B cell (primary cell): ENCODE results near the gene VARS1. TPM values are rescaled to one million over a fixed set of nuclear protein-coding genes. Genes with fewer than 3 reads are reported as not detected.

Source experiments
- ATAC-seq: fragments of 200-7000 bp; cut with Tn5 transposase; one replicate; pipeline ENCODE4 v1.10.0; 2021; ENCODE audit warnings: low read depth, mild to moderate bottlenecking, moderate number of reproducible peaks, moderate library complexity
- CTCF ChIA-PET: fragments of 350-600 bp; sonication (Branson Sonifier 250); formaldehyde crosslinking; loops from one replicate; lab custom pipeline; 2021; ENCODE audit warnings: antibody characterized with exemption, inconsistent platforms; lab: Charles Lee
- POLR2A ChIA-PET: fragments of 350-600 bp; sonication (Branson Sonifier 250); formaldehyde crosslinking; loops from one replicate; lab custom pipeline; 2021; ENCODE audit warnings: antibody characterized with exemption; lab: Charles Lee
- DNase-seq: peaks from one replicate; pipeline ENCODE4 v3.0.0; 2013
- H2AFZ ChIP-seq: 2 replicates; pipeline ENCODE4 v1.6.1; 2012; ENCODE audit warnings: mild to moderate bottlenecking, low read depth, low read length; ENCODE audit not compliant: insufficient read depth, poor library complexity, severe bottlenecking
- H3K27ac ChIP-seq, 2 donors: 1 replicate in 1 of 2; 2 replicates in 1 of 2; pipeline ENCODE4 v1.5.1; 2012 to 2013; ENCODE audit warnings: low read length in 2 of 2, mild to moderate bottlenecking in 2 of 2, moderate library complexity in 1 of 2
- H3K27me3 ChIP-seq, 4 experiments: fragments of 200-600 bp in 1 of 4; sonication (generic) in 1 of 4; replicated peaks in 1 of 4; 1 replicate in 2 of 4; 2 replicates in 2 of 4; pipeline versions ENCODE4 v1.6.1 to v1.7.0; 2013 to 2016; ENCODE audit warnings: low read length in 3 of 4, mild to moderate bottlenecking in 2 of 4, mixed read lengths in 1 of 4, moderate library complexity in 1 of 4; ENCODE audit not compliant: insufficient read depth in 4 of 4, control insufficient read depth in 3 of 4; ENCODE audit errors: control extremely low read depth in 1 of 4
- H3K36me3 ChIP-seq, 2 experiments: replicated peaks in 1 of 2; 1 replicate in 1 of 2; 2 replicates in 1 of 2; pipeline versions ENCODE4 v1.6.1 to v1.7.1; 2013; ENCODE audit warnings: low read length in 1 of 2; ENCODE audit not compliant: insufficient read depth in 2 of 2, control insufficient read depth in 1 of 2; ENCODE audit errors: control extremely low read depth in 1 of 2, extremely low read depth in 1 of 2
- H3K4me1 ChIP-seq, 2 donors: fragments of 200-600 bp in 1 of 2; sonication (generic) in 1 of 2; 1 replicate in 1 of 2; 2 replicates in 1 of 2; pipeline versions ENCODE4 v1.5.1 to v1.6.1; 2013 to 2017; ENCODE audit warnings: low read length in 2 of 2; ENCODE audit not compliant: control insufficient read depth in 2 of 2, insufficient read depth in 2 of 2
- H3K4me2 ChIP-seq: replicated peaks from 2 replicates; pipeline ENCODE3; 2012; ENCODE audit warnings: mild to moderate bottlenecking, low read depth, low read length; ENCODE audit not compliant: poor library complexity, severe bottlenecking
- H3K4me3 ChIP-seq, 5 experiments: fragments of 200-600 bp in 1 of 5; sonication (generic) in 1 of 5; 1 replicate in 3 of 5; 2 replicates in 2 of 5; pipeline versions ENCODE4 v1.5.1 to v1.7.0; 2011 to 2016; ENCODE audit warnings: low read length in 4 of 5, mild to moderate bottlenecking in 4 of 5, low read depth in 2 of 5, control low read depth in 1 of 5, moderate library complexity in 1 of 5; ENCODE audit not compliant: insufficient read depth in 1 of 5; ENCODE audit errors: control extremely low read depth in 1 of 5, extremely low read depth in 1 of 5
- H3K79me2 ChIP-seq: fragments of 200-600 bp; sonication (generic); one replicate; pipeline ENCODE4 v1.6.0; 2016; ENCODE audit warnings: low read length; ENCODE audit not compliant: control insufficient read depth, insufficient read depth
- H3K9ac ChIP-seq: fragments of 200-600 bp; sonication (generic); 2 replicates; pipeline ENCODE4 v1.6.1; 2017; ENCODE audit warnings: mild to moderate bottlenecking, low read length, moderate library complexity
- H3K9me3 ChIP-seq, 3 donors: one replicate each; pipeline versions ENCODE4 v1.6.1 to v1.7.1; 2013; ENCODE audit warnings: low read length in 2 of 3; ENCODE audit not compliant: control insufficient read depth in 2 of 3, insufficient read depth in 1 of 3; ENCODE audit errors: control extremely low read depth in 1 of 3
- H4K20me1 ChIP-seq: 2 replicates; pipeline ENCODE4 v1.6.0; 2012; ENCODE audit warnings: mild to moderate bottlenecking, low read length; ENCODE audit not compliant: insufficient read depth, control insufficient read depth, poor library complexity, severe bottlenecking
- H3K27ac Mint-ChIP-seq: one replicate; pipeline ENCODE4 v1.8.0; 2021; ENCODE audit warnings: mixed read lengths
- H3K27me3 Mint-ChIP-seq: one replicate; pipeline ENCODE4 v1.8.0; 2021; ENCODE audit warnings: mixed read lengths
- H3K4me1 Mint-ChIP-seq: one replicate; pipeline ENCODE4 v1.8.0; 2021; ENCODE audit warnings: mixed read lengths
- H3K4me3 Mint-ChIP-seq: one replicate; pipeline ENCODE4 v1.8.0; 2021; ENCODE audit warnings: mixed read lengths
- H3K9me3 Mint-ChIP-seq: one replicate; pipeline ENCODE4 v1.8.0; 2022; ENCODE audit warnings: mixed read lengths; ENCODE audit not compliant: insufficient read depth
- CTCF ChIP-seq: fragments of 200-600 bp; IDR thresholded peaks from one replicate; pipeline ENCODE4 v1.8.0; 2022; ENCODE audit warnings: antibody characterized with exemption, mild to moderate bottlenecking
- EZH2 ChIP-seq: IDR thresholded peaks from 2 replicates; pipeline ENCODE4 v1.6.1; 2012; ENCODE audit warnings: borderline replicate concordance, low read depth, mild to moderate bottlenecking, moderate library complexity, low read length; ENCODE audit not compliant: insufficient read depth, poor library complexity, severe bottlenecking
- WGBS: methylation state at CpG from one replicate; pipeline ENCODE4 v1.1.5; 2013; ENCODE audit warnings: missing lambda C conversion rate; ENCODE audit not compliant: insufficient coverage; 5-methylcytosine and 5-hydroxymethylcytosine counted together
- intact Hi-C: fragments of 100-400 bp; cut with micrococcal nuclease; formaldehyde crosslinking; loops from one replicate; pipeline ENCODE4 v1.10.0; 2022
- polyA plus RNA-seq: library from polyadenylated mRNA; depleted of rRNA; stranded (reverse); fragments of >200 nt; gene quantifications from 2 replicates; pipeline ENCODE4 v1.2.3, GENCODE V29; 2012
- total RNA-seq, 2 donors: library from RNA; stranded (reverse); fragments of 120-200 nt in 1 of 2; gene quantifications; 1 replicate in 1 of 2; 2 replicates in 1 of 2; pipeline versions ENCODE4 v1.2.3 to v1.2.4, GENCODE V29; 2013 to 2022

The VARS1 gene
- total and polyA plus RNA-seq, 2 donors (not counting 1 experiment from before 2014, with no cell fraction given): 52.3 to 66.8 TPM

GRCh38 chr6:31826793-31827285 is 31.3 kb upstream of the VARS1 start:
- no peaks in the 10 kb centered on the region for H3K9me3 Mint-ChIP-seq
- intact Hi-C loops: no loop called here
- peak overlapping the region; percentile 69 to 93 (median 80) for H3K4me3 ChIP-seq
- TF ChIP-seq EZH2 (no peak), CTCF (no peak)
- peak overlapping the region; percentile 87 for H3K4me2 ChIP-seq
- no peaks in the 10 kb centered on the region for H3K27me3 ChIP-seq
- no peak for DNase-seq
- 3% methylated on average over 11 of the region's 13 CpGs for WGBS
- H4K20me1 ChIP-seq: peaks cover 5% of the 10 kb centered on the region
- peak overlapping the region; percentile 87 to 89 for H3K27ac ChIP-seq
- peaks cover 22 to 42% of the 10 kb centered on the region in 2 donors for H3K4me1 ChIP-seq
- H3K79me2 ChIP-seq: peaks cover 16% of the 10 kb centered on the region
- ATAC-seq: peak; percentile 12
- peak overlapping the region; percentile 79 for H3K9ac ChIP-seq
- H3K36me3 ChIP-seq: no peaks in the 10 kb centered on the region
- peak overlapping the region; percentile 85 for H3K4me3 Mint-ChIP-seq
- ChIA-PET CTCF (interaction anchor here (0.9 to 2.0 kb wide), 5 partner anchors 12 to 275 kb away, joined by 3 to 13 read pairs (median 5); partner anchors contain the start of genes DDAH2, HSPA1A, HSPA1L and VARS1), POLR2A (interaction anchor here (0.6 to 1.7 kb wide), 10 partner anchors 8 to 666 kb away, joined by 3 to 7 read pairs (median 4); partner anchors contain the start of genes ABHD16A, BAG6, HSPA1A and HSPA1L)
- H2AFZ ChIP-seq: peak overlapping the region; percentile 80
- H3K4me1 Mint-ChIP-seq: peaks cover 37% of the 10 kb centered on the region
- H3K9me3 ChIP-seq: no peaks in the 10 kb centered on the region
- no peaks in the 10 kb centered on the region for H3K27me3 Mint-ChIP-seq
- peak overlapping the region; percentile 96 for H3K27ac Mint-ChIP-seq

DNA sequence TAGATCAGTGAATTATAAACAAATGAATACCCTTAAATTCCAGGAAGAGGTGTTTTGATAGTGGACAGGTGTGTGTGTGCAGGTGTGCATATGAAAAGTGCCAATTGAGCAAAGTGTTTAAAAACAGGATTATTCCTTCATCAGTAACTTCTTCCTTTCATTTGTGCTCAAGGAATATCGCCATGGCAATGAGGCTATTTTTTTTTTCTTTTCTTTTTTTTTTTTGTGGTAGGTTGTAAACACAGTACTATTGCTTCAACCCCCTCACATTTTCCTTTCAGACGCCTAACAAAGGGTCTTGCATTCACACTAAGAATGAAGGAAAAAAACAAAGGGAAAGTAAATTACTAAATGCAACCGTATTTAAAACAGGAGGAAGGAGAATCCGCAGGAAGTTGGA is 30.0 kb upstream of the VARS1 start:
- peak overlapping the region; percentile 96 for H3K27ac Mint-ChIP-seq
- no peak for DNase-seq
- ChIA-PET POLR2A (interaction anchor here (1.5 kb wide), 1 partner anchor 10 kb away, joined by 4 read pairs; no protein-coding TSS in a partner anchor), CTCF (interaction anchor here (1.1 kb wide), 1 partner anchor 11 kb away, joined by 3 read pairs; the partner anchor contains the start of genes HSPA1A and HSPA1L)
- H3K4me1 Mint-ChIP-seq: peaks cover 36% of the 10 kb centered on the region
- no peaks in the 10 kb centered on the region for H3K9me3 ChIP-seq
- H3K9ac ChIP-seq: no peak overlapping the region
- intact Hi-C loops: no loop called here
- peaks cover 4% of the 10 kb centered on the region for H3K79me2 ChIP-seq
- no peaks in the 10 kb centered on the region for H3K36me3 ChIP-seq
- H4K20me1 ChIP-seq: peaks cover 5% of the 10 kb centered on the region
- no peak overlapping the region for H2AFZ ChIP-seq
- TF ChIP-seq EZH2 (no peak), CTCF (no peak)
- no peak for ATAC-seq
- peak overlapping the region; percentile 26 for H3K4me3 Mint-ChIP-seq
- H3K4me1 ChIP-seq: peaks cover 22 to 43% of the 10 kb centered on the region in 2 donors
- no peaks in the 10 kb centered on the region for H3K9me3 Mint-ChIP-seq
- no peaks in the 10 kb centered on the region for H3K27me3 Mint-ChIP-seq
- WGBS: no CpG with 5 or more reads among the region's 4 CpGs
- no peaks in the 10 kb centered on the region for H3K27me3 ChIP-seq
- no peak overlapping the region for H3K27ac ChIP-seq
- H3K4me2 ChIP-seq: no peak overlapping the region
- H3K4me3 ChIP-seq: no peak overlapping the region
